NB4 (cell line): ENCODE measurements around the gene CHPF.

Source experiments
- CTCF ChIP-seq: IDR thresholded peaks from one replicate; pipeline ENCODE4 v1.5.1; 2012; ENCODE audit warnings: low read depth, low read length
- MAX ChIP-seq: IDR thresholded peaks from 2 replicates; pipeline ENCODE4 v1.6.1; 2011; ENCODE audit warnings: low read depth, low read length
- POLR2A ChIP-seq: IDR thresholded peaks from 2 replicates; pipeline ENCODE4 v1.6.1; 2011; ENCODE audit warnings: mild to moderate bottlenecking; ENCODE audit not compliant: insufficient read length; ENCODE audit errors: extremely low read depth

GRCh38 chr2:219557320-219557719, 13.7 kb upstream of the CHPF start:
- TF ChIP-seq CTCF (no peak), MAX (no peak), POLR2A (no peak)
